Activated CD8-positive, alpha-beta T cell treated with anti-CD3 and anti-CD28 coated beads for 36 hours (primary cell): Measurements from ENCODE around the gene ERBB2. TPM values are rescaled to one million over a fixed set of nuclear protein-coding genes. Genes with fewer than 3 reads are reported as not detected.

ENCODE experiments used
- ATAC-seq: fragments of 200-7000 bp; cut with Tn5 transposase; one replicate; pipeline ENCODE4 v1.10.0; 2021; ENCODE audit warnings: mild to moderate bottlenecking, moderate library complexity
- CTCF ChIA-PET: fragments of 350-600 bp; sonication (Branson Sonifier 250); formaldehyde crosslinking; loops from one replicate; lab custom pipeline; 2021; ENCODE audit warnings: antibody characterized with exemption; lab: Charles Lee
- POLR2A ChIA-PET: fragments of 350-600 bp; sonication (Branson Sonifier 250); formaldehyde crosslinking; loops from one replicate; lab custom pipeline; 2021; ENCODE audit warnings: antibody characterized with exemption; lab: Charles Lee
- DNase-seq: peaks from one replicate; pipeline ENCODE4 v3.0.0-alpha.2; 2020
- H3K27ac Mint-ChIP-seq: one replicate; pipeline ENCODE4 v1.8.0; 2021; ENCODE audit warnings: mild to moderate bottlenecking, mixed read lengths
- H3K27me3 Mint-ChIP-seq: one replicate; pipeline ENCODE4 v1.8.0; 2021; ENCODE audit warnings: mixed read lengths
- H3K36me3 Mint-ChIP-seq: one replicate; pipeline ENCODE4 v1.8.0; 2021; ENCODE audit warnings: low read depth, mixed read lengths
- H3K4me1 Mint-ChIP-seq: one replicate; pipeline ENCODE4 v1.8.0; 2021; ENCODE audit warnings: low read depth, mixed read lengths
- H3K4me3 Mint-ChIP-seq: one replicate; pipeline ENCODE4 v1.8.0; 2021; ENCODE audit warnings: mild to moderate bottlenecking, moderate library complexity, mixed read lengths
- H3K9me3 Mint-ChIP-seq: one replicate; pipeline ENCODE4 v1.8.0; 2021; ENCODE audit warnings: mixed read lengths
- CTCF ChIP-seq: fragments of 200-600 bp; IDR thresholded peaks from one replicate; pipeline ENCODE4 v1.8.0; 2022; ENCODE audit warnings: antibody characterized with exemption, mild to moderate bottlenecking
- intact Hi-C: fragments of 100-400 bp; cut with micrococcal nuclease; formaldehyde crosslinking; loops from one replicate; pipeline ENCODE4 v1.10.0; 2022
- total RNA-seq, 2 experiments: library from RNA; stranded (reverse); gene quantifications; one replicate each; pipeline ENCODE4 v1.2.3, GENCODE V29; 2021

Gene ERBB2
- total RNA-seq, 2 experiments from 2014 or later, result 5.2 TPM

DNA sequence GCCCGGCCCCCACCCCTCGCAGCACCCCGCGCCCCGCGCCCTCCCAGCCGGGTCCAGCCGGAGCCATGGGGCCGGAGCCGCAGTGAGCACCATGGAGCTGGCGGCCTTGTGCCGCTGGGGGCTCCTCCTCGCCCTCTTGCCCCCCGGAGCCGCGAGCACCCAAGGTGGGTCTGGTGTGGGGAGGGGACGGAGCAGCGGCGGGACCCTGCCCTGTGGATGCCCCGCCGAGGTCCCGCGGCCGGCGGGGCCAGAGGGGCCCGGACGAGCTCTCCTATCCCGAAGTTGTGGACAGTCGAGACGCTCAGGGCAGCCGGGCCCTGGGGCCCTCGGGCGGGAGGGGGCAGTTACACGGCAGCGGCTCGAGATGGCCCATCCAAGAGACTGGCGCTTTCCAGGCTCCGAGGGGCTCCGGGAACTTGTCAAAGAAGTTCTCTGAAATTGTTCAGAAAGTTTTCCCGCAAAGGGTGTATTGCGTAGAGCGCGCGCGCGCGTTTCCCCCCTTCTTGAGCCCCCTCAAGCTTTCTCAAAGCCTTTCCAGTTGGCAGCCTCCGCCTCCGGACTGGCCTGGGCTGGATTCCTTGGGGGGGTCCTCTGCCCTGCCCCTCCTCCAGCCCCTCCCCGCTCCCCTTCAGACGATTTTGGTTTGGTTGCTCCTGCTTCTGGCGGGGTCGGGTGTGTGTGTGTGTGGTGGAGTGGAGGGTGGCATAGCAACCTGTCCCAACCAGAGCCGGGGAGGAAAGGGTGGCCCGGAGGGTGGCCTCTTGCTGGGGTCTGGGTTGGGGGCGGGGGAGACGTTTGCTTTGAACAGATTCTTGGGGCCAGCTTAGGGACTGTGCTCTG lies 504 bp downstream of the ERBB2 start:
- no peak for DNase-seq
- ChIA-PET POLR2A (interaction anchor here (0.6 to 1.2 kb wide), 3 partner anchors 13 to 77 kb away, joined by 3 to 6 read pairs (median 3); partner anchors contain the start of genes MIEN1 and PGAP3), CTCF (interaction anchor here (1.0 to 1.8 kb wide), 4 partner anchors 30 to 280 kb away, joined by 3 to 7 read pairs (median 4); partner anchors contain the start of genes MIEN1 and PSMD3)
- Mint-ChIP-seq H3K36me3 (peaks cover 2% of the 10 kb centered on the region), H3K27ac (no peak overlapping the region), H3K4me1 (peaks cover 8% of the 10 kb centered on the region), H3K9me3 (no peaks in the 10 kb centered on the region), H3K27me3 (peaks cover 29% of the 10 kb centered on the region), H3K4me3 (no peak overlapping the region)
- TF ChIP-seq CTCF, result no peak
- intact Hi-C loops, result no loop called here
- no peak for ATAC-seq

DNA sequence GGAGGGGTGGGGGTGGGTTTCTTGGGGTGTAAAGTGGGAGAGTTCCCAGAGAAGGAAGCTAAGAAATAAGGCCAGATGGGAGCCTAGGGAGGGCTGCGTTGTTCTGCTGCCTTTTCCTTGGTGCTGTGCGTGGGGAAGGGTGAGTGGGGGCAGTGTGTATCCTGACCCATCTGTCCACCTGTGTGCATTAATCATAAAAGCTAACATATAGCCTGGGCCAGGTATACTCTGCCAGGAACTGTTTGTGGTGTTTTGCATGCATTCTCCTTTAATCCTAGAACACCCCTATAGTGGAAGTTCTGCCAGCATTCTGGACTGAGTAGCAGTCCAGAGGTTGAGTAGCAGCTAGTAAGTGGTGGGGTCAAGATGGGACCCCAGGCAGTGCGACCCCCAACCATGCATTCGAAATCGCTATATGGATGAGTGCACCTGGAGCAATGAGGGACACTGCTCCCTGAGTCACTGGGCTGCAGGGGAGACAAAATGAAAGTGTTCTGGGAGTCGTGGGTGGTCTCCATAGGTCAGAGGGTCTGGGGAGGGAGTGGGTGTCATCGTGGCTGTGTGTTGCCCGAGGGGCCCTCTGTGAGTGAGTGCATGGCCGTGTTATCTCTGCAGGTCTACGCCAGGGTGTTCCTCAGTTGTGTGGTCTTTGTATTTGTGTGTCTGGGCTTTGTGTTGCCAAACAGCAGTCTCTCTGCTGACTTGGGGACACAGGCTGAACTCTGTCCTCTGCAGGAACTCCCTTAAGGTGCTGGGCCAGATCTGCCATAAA lies 1.3 kb downstream of the ERBB2 start:
- Mint-ChIP-seq H3K36me3 (peaks cover 2% of the 10 kb centered on the region), H3K27me3 (peaks cover 29% of the 10 kb centered on the region), H3K4me3 (no peak overlapping the region), H3K4me1 (peaks cover 8% of the 10 kb centered on the region), H3K9me3 (no peaks in the 10 kb centered on the region), H3K27ac (no peak overlapping the region)
- CTCF ChIA-PET, result interaction anchor here (1.0 to 1.8 kb wide), 4 partner anchors 29 to 279 kb away, joined by 3 to 7 read pairs (median 4); partner anchors contain the start of genes MIEN1 and PSMD3
- DNase-seq (no peak), ATAC-seq (no peak)
- TF ChIP-seq CTCF, result no peak
- intact Hi-C loops, result no loop called here
- POLR2A ChIA-PET, result interaction anchor here (1.2 kb wide), 1 partner anchor 14 kb away, joined by 3 read pairs; the partner anchor contains the start of gene PGAP3

GRCh38 chr17:39701784-39702422 lies 2.0 kb downstream of the ERBB2 start:
- DNase-seq, result no peak
- POLR2A ChIA-PET, result no interaction called here
- peaks cover 11% of the 10 kb centered on the region for H3K4me1 Mint-ChIP-seq

More at GRCh38 chr17:39701784-39702422, 2.0 kb downstream of the ERBB2 start:
- Mint-ChIP-seq H3K4me3 (no peak overlapping the region), H3K27ac (no peak overlapping the region), H3K36me3 (peaks cover 2% of the 10 kb centered on the region), H3K27me3 (peaks cover 29% of the 10 kb centered on the region), H3K9me3 (no peaks in the 10 kb centered on the region)
- intact Hi-C loops, result no loop called here
- TF ChIP-seq CTCF, result no peak
- CTCF ChIA-PET, result interaction anchor here (1.2 kb wide), 1 partner anchor 19 kb away, joined by 3 read pairs; no protein-coding TSS in a partner anchor
- no peak for ATAC-seq
